SW 1271 (cell line): Measurements from ENCODE around the gene GABARAPL1.
"Not testable (repeated sequence)": the region's sequence is repeated elsewhere in the genome, so short reads cannot be mapped to it uniquely, and the experiment has no call there.

Source experiments
- DNase-seq, 2 experiments: peaks; one replicate each; lab custom pipeline; 2025; lab: John Stamatoyannopoulos, UW

GABARAPL1 gene

GRCh38 chr12:10197879-10198278 is 14.8 kb upstream of the GABARAPL1 start:
- no peak for DNase-seq

GRCh38 chr12:10204495-10204894 is 8.2 kb upstream of the GABARAPL1 start:
- not testable (repeated sequence) for DNase-seq

- DNase-seq = peak; percentile 81 to 84
Measured at GRCh38 chr12:10205220-10205807, 7.4 kb upstream of the GABARAPL1 start.

- no peak for DNase-seq
Measured at GRCh38 chr12:10207136-10207535, 5.5 kb upstream of the GABARAPL1 start.

GRCh38 chr12:10210225-10210624 is 2.5 kb upstream of the GABARAPL1 start:
- no peak for DNase-seq

GRCh38 chr12:10211101-10211939 is 1.4 kb upstream of the GABARAPL1 start:
- DNase-seq = no peak

GRCh38 chr12:10211940-10212738 is 538 bp upstream of the GABARAPL1 start:
- DNase-seq = peak; percentile 96 to 99

- DNase-seq = peak; percentile 49 to 76
Measured at GRCh38 chr12:10213168-10214135, 775 bp downstream of the GABARAPL1 start.

- peak; percentile 15 to 60 for DNase-seq
Measured at GRCh38 chr12:10214136-10214894, 1.6 kb downstream of the GABARAPL1 start.

GRCh38 chr12:10214895-10215267 is 2.2 kb downstream of the GABARAPL1 start:
- DNase-seq = no peak

GRCh38 chr12:10215436-10215835 is 2.8 kb downstream of the GABARAPL1 start:
- no peak for DNase-seq

- not testable (repeated sequence) for DNase-seq
Measured at GRCh38 chr12:10215946-10216345, 3.3 kb downstream of the GABARAPL1 start.

- no peak for DNase-seq
Measured at GRCh38 chr12:10218021-10218420, 5.3 kb downstream of the GABARAPL1 start.

GRCh38 chr12:10220398-10221077 is 7.9 kb downstream of the GABARAPL1 start:
- no peak for DNase-seq

- no peak for DNase-seq
Measured at GRCh38 chr12:10221846-10222245, 9.2 kb downstream of the GABARAPL1 start.

GRCh38 chr12:10223208-10223607 is 10.5 kb downstream of the GABARAPL1 start:
- DNase-seq = no peak

- not testable (repeated sequence) for DNase-seq
Measured at GRCh38 chr12:10225426-10225825, 12.7 kb downstream of the GABARAPL1 start.

GRCh38 chr12:10226086-10226485 is 13.4 kb downstream of the GABARAPL1 start:
- no peak for DNase-seq

GRCh38 chr12:10226731-10227130 is 14.1 kb downstream of the GABARAPL1 start:
- DNase-seq = no peak

GRCh38 chr12:10227648-10228047 is 15.0 kb downstream of the GABARAPL1 start:
- no peak for DNase-seq
